D721Med (cell line): ENCODE results near the gene IFT22.

Experiments
- DNase-seq: peaks from one replicate; pipeline ENCODE4 v3.0.0; 2011; ENCODE audit warnings: low spot score; ENCODE audit not compliant: insufficient read length
- FAIRE-seq: peaks from 2 replicates; lab custom pipeline; 2011; peaks lifted over from hg19 to GRCh38; lab: Jason Lieb, UNC
- CTCF ChIP-seq: IDR thresholded peaks from 2 replicates; pipeline ENCODE4 v1.5.1; 2012; ENCODE audit warnings: mild to moderate bottlenecking, control low read depth; ENCODE audit not compliant: insufficient read depth; ENCODE audit errors: missing control alignments

IFT22 gene

GRCh38 chr7:101321491-101322401 is at the start of gene IFT22:
IFT22 (minus strand) TSS chr7:101321812; CDS start chr7:101321709, 103 bp downstream.
- DNase-seq (peak; percentile 93), FAIRE-seq (no peak)
- TF ChIP-seq CTCF: peak; percentile 38

- FAIRE-seq (no peak), DNase-seq (no peak)
- no peak for TF ChIP-seq CTCF
These were observed 49.2 kb upstream of the IFT22 start for GRCh38 chr7:101370836-101371235.

GRCh38 chr7:101368422-101369165 is 47.0 kb upstream of the IFT22 start:
- FAIRE-seq: no peak
- DNase-seq: no peak
- TF ChIP-seq CTCF: no peak

GRCh38 chr7:101367676-101368075 is 46.1 kb upstream of the IFT22 start:
- DNase-seq (no peak), FAIRE-seq (no peak)
- TF ChIP-seq CTCF: no peak

GRCh38 chr7:101365956-101366355 is 44.3 kb upstream of the IFT22 start:
- DNase-seq: no peak
- TF ChIP-seq CTCF: no peak
- FAIRE-seq: no peak

GRCh38 chr7:101363734-101364374 is 42.2 kb upstream of the IFT22 start:
- FAIRE-seq (no peak), DNase-seq (peak; percentile 78)
- TF ChIP-seq CTCF: peak; percentile 58
